Liver (tissue), 9 donors: ENCODE measurements around the gene EDNRA. TPM values are rescaled to one million over a fixed set of nuclear protein-coding genes. Genes with fewer than 3 reads are reported as not detected.

ENCODE experiments used
- DNase-seq: peaks from one replicate; pipeline ENCODE4 v3.0.0-alpha.2; 2017; ENCODE audit warnings: low spot score
- H3K27ac ChIP-seq, 2 donors: one replicate each; pipeline ENCODE4 v1.7.0; 2013; ENCODE audit warnings: inconsistent platforms in 2 of 2, low read length in 2 of 2, control low read depth in 1 of 2, low read depth in 1 of 2, mild to moderate bottlenecking in 1 of 2
- H3K27me3 ChIP-seq, 4 donors: one replicate each; pipeline versions ENCODE4 v1.6.1 to v1.7.0; 2013; ENCODE audit warnings: low read length in 3 of 4, inconsistent platforms in 1 of 4, mild to moderate bottlenecking in 1 of 4, moderate library complexity in 1 of 4; ENCODE audit not compliant: control insufficient read depth in 4 of 4, insufficient read depth in 4 of 4
- H3K36me3 ChIP-seq, 4 donors: one replicate each; pipeline versions ENCODE4 v1.6.1 to v1.7.0; 2013; ENCODE audit warnings: low read length in 3 of 4, mild to moderate bottlenecking in 3 of 4, low read depth in 1 of 4, moderate library complexity in 1 of 4; ENCODE audit not compliant: control insufficient read depth in 4 of 4, insufficient read depth in 3 of 4
- H3K4me1 ChIP-seq, 4 donors: one replicate each; pipeline versions ENCODE4 v1.6.1 to v1.7.0; 2013; ENCODE audit warnings: low read length in 3 of 4, mild to moderate bottlenecking in 3 of 4, moderate library complexity in 1 of 4; ENCODE audit not compliant: control insufficient read depth in 4 of 4, insufficient read depth in 4 of 4
- H3K4me3 ChIP-seq, 3 donors: one replicate each; pipeline versions ENCODE4 v1.6.1 to v1.7.0; 2013; ENCODE audit warnings: low read length in 3 of 3, control low read depth in 1 of 3, low read depth in 1 of 3, mild to moderate bottlenecking in 1 of 3
- H3K9ac ChIP-seq, 2 donors: one replicate each; pipeline ENCODE4 v1.7.0; 2013; ENCODE audit warnings: low read length in 2 of 2, mild to moderate bottlenecking in 2 of 2, moderate library complexity in 2 of 2, control low read depth in 1 of 2, low read depth in 1 of 2
- H3K9me3 ChIP-seq, 4 donors: one replicate each; pipeline versions ENCODE4 v1.6.1 to v1.7.0; 2013; ENCODE audit warnings: low read length in 3 of 4; ENCODE audit not compliant: control insufficient read depth in 4 of 4
- EGR1 ChIP-seq, 2 donors: IDR thresholded peaks; 2 replicates each; pipeline ENCODE4 v1.6.1; 2016 to 2018; ENCODE audit warnings: antibody characterized with exemption in 2 of 2, low read depth in 2 of 2
- FOXA1 ChIP-seq: IDR thresholded peaks from 2 replicates; pipeline ENCODE4 v1.6.1; 2016; ENCODE audit warnings: antibody characterized with exemption
- FOXA2 ChIP-seq: IDR thresholded peaks from 2 replicates; pipeline ENCODE4 v1.6.1; 2016; ENCODE audit warnings: antibody characterized with exemption
- GABPA ChIP-seq, 2 donors: IDR thresholded peaks in 1 of 2; conservative IDR thresholded peaks in 1 of 2; 2 replicates each; pipeline ENCODE4 v1.6.1; 2016; ENCODE audit warnings: antibody characterized with exemption in 2 of 2, mild to moderate bottlenecking in 1 of 2, moderate library complexity in 1 of 2
- HNF4A ChIP-seq, 2 donors: conservative IDR thresholded peaks; 2 replicates each; pipeline ENCODE4 v1.6.1; 2016; ENCODE audit warnings: antibody characterized with exemption in 2 of 2, mild to moderate bottlenecking in 2 of 2
- HNF4G ChIP-seq: IDR thresholded peaks from 2 replicates; pipeline ENCODE4 v1.6.1; 2016; ENCODE audit warnings: antibody characterized with exemption
- JUND ChIP-seq, 2 donors: IDR thresholded peaks; 2 replicates each; pipeline ENCODE4 v1.6.1; 2016; ENCODE audit warnings: antibody characterized with exemption in 2 of 2
- NR2F2 ChIP-seq: IDR thresholded peaks from 2 replicates; pipeline ENCODE4 v1.6.1; 2016; ENCODE audit warnings: antibody characterized with exemption
- RAD21 ChIP-seq, 2 donors: IDR thresholded peaks; 2 replicates each; pipeline ENCODE4 v1.6.1; 2016; ENCODE audit warnings: antibody characterized with exemption in 2 of 2, mild to moderate bottlenecking in 2 of 2
- RXRA ChIP-seq, 2 donors: IDR thresholded peaks; 2 replicates each; pipeline ENCODE4 v1.6.1; 2017 to 2018; ENCODE audit warnings: antibody characterized with exemption in 2 of 2, mild to moderate bottlenecking in 1 of 2
- SP1 ChIP-seq: IDR thresholded peaks from 2 replicates; pipeline ENCODE4 v1.6.1; 2018; ENCODE audit warnings: antibody characterized with exemption, mild to moderate bottlenecking
- TAF1 ChIP-seq: conservative IDR thresholded peaks from 2 replicates; pipeline ENCODE4 v1.6.1; 2016; ENCODE audit warnings: antibody characterized with exemption, mild to moderate bottlenecking
- YY1 ChIP-seq: IDR thresholded peaks from 2 replicates; pipeline ENCODE4 v1.6.1; 2016; ENCODE audit warnings: antibody characterized with exemption, mild to moderate bottlenecking
- WGBS: extraction: QIAGEN DNeasy Blood & Tissue Kit; methylation state at CpG from one replicate; pipeline ENCODE4 v1.1.7; 2013; 5-methylcytosine and 5-hydroxymethylcytosine counted together
- polyA plus RNA-seq, 2 donors: library from polyadenylated mRNA; stranded (reverse) in 1 of 2; unstranded in 1 of 2; fragments of 200-250 nt in 1 of 2; fragments of >200 nt in 1 of 2; fragmentation: Nextera tagmentation in 1 of 2; extraction: Ambion mirVana in 1 of 2; gene quantifications; one replicate each; pipeline versions ENCODE4 v1.2.1 to v1.2.3, GENCODE V29; 2013 to 2015
- total RNA-seq, 2 donors: library from RNA; depleted of rRNA; stranded (reverse); fragments of >200 nt; gene quantifications; one replicate each; pipeline ENCODE4 v1.2.3, GENCODE V29; 2014
- TF ChIP-seq, protein P1 (sequence below): IDR thresholded peaks from 2 replicates; pipeline ENCODE4 v1.6.1; 2016; ENCODE audit warnings: antibody characterized with exemption
- TF ChIP-seq, protein P2 (sequence below): fragments of 150-350 bp; IDR thresholded peaks from 2 replicates; pipeline ENCODE4 v1.5.1; 2017; ENCODE audit warnings: improper control_type of control experiment, low read depth, low read length; ENCODE audit not compliant: missing input control
- TF ChIP-seq, protein P3 (sequence below): IDR thresholded peaks from 2 replicates; pipeline ENCODE4 v1.6.1; 2016; ENCODE audit warnings: antibody characterized with exemption
- TF ChIP-seq, protein P4 (sequence below): IDR thresholded peaks from 2 replicates; pipeline ENCODE4 v1.6.1; 2016; ENCODE audit warnings: antibody characterized with exemption, mild to moderate bottlenecking
- TF ChIP-seq, protein P5 (sequence below): IDR thresholded peaks from 2 replicates; pipeline ENCODE4 v1.6.1; 2016; ENCODE audit warnings: antibody characterized with exemption
- donor health status: healthy.
- donor health status: healthy.
- donor health status: healthy.
- donor health status: healthy.
- donor health status: healthy.

The EDNRA gene
- total and polyA plus RNA-seq, 4 donors, result 0.71 to 6.0 (median 1.1) TPM

DNA sequence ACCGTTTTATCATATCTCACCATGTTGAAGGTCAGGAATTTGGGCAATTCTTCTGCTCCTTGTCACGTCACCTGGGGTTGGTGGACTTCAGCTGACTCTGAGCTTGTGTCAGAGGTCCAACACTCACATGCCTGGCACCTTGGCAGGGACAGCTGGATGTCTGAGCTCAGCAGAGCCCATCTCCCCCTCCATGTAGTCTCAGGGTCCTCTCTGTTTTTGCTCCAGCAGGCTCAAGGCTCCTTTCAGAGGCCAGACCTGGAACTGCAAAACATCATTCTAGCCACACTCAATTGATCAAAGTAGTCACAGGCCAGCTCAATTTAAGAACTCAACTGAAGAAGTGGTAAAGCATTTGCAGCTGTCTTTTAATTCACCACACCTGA, 45.4 kb downstream of the EDNRA start:
- 74% methylated on average over 2 of the region's 2 CpGs for WGBS
- Histone ChIP-seq H3K9ac (no peak overlapping the region), H3K27ac (no peak overlapping the region), H3K4me3 (no peak overlapping the region), H3K4me1 (no peaks in the 10 kb centered on the region), H3K36me3 (no peaks in the 10 kb centered on the region), H3K27me3 (peaks cover 0 to 8% (median 0%) of the 10 kb centered on the region in 4 donors), H3K9me3 (no peaks in the 10 kb centered on the region)
- no peak for DNase-seq
- TF ChIP-seq, protein P1, sequence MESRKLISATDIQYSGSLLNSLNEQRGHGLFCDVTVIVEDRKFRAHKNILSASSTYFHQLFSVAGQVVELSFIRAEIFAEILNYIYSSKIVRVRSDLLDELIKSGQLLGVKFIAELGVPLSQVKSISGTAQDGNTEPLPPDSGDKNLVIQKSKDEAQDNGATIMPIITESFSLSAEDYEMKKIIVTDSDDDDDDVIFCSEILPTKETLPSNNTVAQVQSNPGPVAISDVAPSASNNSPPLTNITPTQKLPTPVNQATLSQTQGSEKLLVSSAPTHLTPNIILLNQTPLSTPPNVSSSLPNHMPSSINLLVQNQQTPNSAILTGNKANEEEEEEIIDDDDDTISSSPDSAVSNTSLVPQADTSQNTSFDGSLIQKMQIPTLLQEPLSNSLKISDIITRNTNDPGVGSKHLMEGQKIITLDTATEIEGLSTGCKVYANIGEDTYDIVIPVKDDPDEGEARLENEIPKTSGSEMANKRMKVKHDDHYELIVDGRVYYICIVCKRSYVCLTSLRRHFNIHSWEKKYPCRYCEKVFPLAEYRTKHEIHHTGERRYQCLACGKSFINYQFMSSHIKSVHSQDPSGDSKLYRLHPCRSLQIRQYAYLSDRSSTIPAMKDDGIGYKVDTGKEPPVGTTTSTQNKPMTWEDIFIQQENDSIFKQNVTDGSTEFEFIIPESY, result no peak
- no peak for TF ChIP-seq TAF1
- no peak for TF ChIP-seq EGR1 (IDR thresholded peaks at IDR 0.05; ENCODE audit: low read depth in 2 of 2)
- TF ChIP-seq RAD21 (IDR thresholded peaks at IDR 0.05), result no peak
- no peak for TF ChIP-seq NR2F2
- no peak for TF ChIP-seq FOXA1
- no peak for TF ChIP-seq JUND (IDR thresholded peaks at IDR 0.05)
- TF ChIP-seq SP1, result no peak
- TF ChIP-seq HNF4A (conservative IDR thresholded peaks at IDR 0.05), result no peak
- TF ChIP-seq GABPA (IDR thresholded peaks at IDR 0.05 in 1 of 2, conservative IDR thresholded peaks at IDR 0.05 in 1 of 2), result no peak
- TF ChIP-seq, protein P2, sequence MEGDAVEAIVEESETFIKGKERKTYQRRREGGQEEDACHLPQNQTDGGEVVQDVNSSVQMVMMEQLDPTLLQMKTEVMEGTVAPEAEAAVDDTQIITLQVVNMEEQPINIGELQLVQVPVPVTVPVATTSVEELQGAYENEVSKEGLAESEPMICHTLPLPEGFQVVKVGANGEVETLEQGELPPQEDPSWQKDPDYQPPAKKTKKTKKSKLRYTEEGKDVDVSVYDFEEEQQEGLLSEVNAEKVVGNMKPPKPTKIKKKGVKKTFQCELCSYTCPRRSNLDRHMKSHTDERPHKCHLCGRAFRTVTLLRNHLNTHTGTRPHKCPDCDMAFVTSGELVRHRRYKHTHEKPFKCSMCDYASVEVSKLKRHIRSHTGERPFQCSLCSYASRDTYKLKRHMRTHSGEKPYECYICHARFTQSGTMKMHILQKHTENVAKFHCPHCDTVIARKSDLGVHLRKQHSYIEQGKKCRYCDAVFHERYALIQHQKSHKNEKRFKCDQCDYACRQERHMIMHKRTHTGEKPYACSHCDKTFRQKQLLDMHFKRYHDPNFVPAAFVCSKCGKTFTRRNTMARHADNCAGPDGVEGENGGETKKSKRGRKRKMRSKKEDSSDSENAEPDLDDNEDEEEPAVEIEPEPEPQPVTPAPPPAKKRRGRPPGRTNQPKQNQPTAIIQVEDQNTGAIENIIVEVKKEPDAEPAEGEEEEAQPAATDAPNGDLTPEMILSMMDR, result no peak
- no peak for TF ChIP-seq YY1
- TF ChIP-seq, protein P3, sequence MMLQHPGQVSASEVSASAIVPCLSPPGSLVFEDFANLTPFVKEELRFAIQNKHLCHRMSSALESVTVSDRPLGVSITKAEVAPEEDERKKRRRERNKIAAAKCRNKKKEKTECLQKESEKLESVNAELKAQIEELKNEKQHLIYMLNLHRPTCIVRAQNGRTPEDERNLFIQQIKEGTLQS, result no peak
- TF ChIP-seq, protein P4, sequence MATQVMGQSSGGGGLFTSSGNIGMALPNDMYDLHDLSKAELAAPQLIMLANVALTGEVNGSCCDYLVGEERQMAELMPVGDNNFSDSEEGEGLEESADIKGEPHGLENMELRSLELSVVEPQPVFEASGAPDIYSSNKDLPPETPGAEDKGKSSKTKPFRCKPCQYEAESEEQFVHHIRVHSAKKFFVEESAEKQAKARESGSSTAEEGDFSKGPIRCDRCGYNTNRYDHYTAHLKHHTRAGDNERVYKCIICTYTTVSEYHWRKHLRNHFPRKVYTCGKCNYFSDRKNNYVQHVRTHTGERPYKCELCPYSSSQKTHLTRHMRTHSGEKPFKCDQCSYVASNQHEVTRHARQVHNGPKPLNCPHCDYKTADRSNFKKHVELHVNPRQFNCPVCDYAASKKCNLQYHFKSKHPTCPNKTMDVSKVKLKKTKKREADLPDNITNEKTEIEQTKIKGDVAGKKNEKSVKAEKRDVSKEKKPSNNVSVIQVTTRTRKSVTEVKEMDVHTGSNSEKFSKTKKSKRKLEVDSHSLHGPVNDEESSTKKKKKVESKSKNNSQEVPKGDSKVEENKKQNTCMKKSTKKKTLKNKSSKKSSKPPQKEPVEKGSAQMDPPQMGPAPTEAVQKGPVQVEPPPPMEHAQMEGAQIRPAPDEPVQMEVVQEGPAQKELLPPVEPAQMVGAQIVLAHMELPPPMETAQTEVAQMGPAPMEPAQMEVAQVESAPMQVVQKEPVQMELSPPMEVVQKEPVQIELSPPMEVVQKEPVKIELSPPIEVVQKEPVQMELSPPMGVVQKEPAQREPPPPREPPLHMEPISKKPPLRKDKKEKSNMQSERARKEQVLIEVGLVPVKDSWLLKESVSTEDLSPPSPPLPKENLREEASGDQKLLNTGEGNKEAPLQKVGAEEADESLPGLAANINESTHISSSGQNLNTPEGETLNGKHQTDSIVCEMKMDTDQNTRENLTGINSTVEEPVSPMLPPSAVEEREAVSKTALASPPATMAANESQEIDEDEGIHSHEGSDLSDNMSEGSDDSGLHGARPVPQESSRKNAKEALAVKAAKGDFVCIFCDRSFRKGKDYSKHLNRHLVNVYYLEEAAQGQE, result no peak
- no peak for TF ChIP-seq RXRA (IDR thresholded peaks at IDR 0.05)

DNA sequence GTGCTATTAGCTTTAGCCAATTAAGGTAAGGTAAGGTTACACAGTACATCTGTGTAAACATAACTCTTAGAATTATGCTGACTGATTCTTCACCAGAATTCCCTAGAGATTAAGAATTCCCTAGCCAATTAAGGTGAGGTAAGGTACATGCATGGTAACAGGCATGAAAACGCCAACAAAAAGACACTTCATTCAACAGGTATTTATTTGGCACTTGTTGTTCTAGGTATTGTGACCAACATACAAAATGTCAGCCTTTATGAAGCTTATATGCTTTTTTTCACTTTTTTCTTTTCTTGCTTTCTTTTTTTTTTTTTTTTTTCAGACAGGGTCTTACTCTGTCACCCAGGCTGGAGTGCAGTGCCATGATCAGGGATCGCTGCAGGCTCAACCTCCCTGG, 47.2 kb downstream of the EDNRA start:
- H3K9me3 ChIP-seq, result no peaks in the 10 kb centered on the region
- no peak for DNase-seq
- H3K27ac ChIP-seq, result no peak overlapping the region
- no peaks in the 10 kb centered on the region for H3K4me1 ChIP-seq
- peaks cover 0 to 8% (median 0%) of the 10 kb centered on the region in 4 donors for H3K27me3 ChIP-seq
- no peak overlapping the region for H3K4me3 ChIP-seq
- no peak overlapping the region for H3K9ac ChIP-seq
- WGBS, result 94% methylated on average over 2 of the region's 2 CpGs
- H3K36me3 ChIP-seq, result no peaks in the 10 kb centered on the region
- TF ChIP-seq EGR1 (IDR thresholded peaks at IDR 0.05; ENCODE audit: low read depth in 2 of 2) (no peak), NR2F2 (no peak), TAF1 (no peak), RXRA (IDR thresholded peaks at IDR 0.05) (no peak), YY1 (no peak), SP1 (no peak), HNF4G (no peak), RAD21 (IDR thresholded peaks at IDR 0.05) (no peak), GABPA (IDR thresholded peaks at IDR 0.05 in 1 of 2, conservative IDR thresholded peaks at IDR 0.05 in 1 of 2) (no peak), JUND (IDR thresholded peaks at IDR 0.05) (no peak), FOXA2 (no peak)
- TF ChIP-seq, protein P1, result no peak
- TF ChIP-seq, protein P2, result no peak
- TF ChIP-seq, protein P5, sequence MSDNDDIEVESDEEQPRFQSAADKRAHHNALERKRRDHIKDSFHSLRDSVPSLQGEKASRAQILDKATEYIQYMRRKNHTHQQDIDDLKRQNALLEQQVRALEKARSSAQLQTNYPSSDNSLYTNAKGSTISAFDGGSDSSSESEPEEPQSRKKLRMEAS, result no peak
- TF ChIP-seq, protein P3, result no peak
